Measurements from ENCODE around the gene MLLT6. TPM values are rescaled to one million over a fixed set of nuclear protein-coding genes. Genes with fewer than 3 reads are reported as not detected.
"Not testable (repeated sequence)": the region's sequence is repeated elsewhere in the genome, so short reads cannot be mapped to it uniquely, and the experiment has no call there.

Gene MLLT6
- total RNA-seq, 4 donors from 2014 or later: 68.7 to 272 (median 100) TPM

- Histone ChIP-seq H3K27ac (no peak overlapping the region), H3K4me1 (peaks cover 0 to 30% (median 18%) of the 10 kb centered on the region in 4 donors), H3K36me3 (peaks cover 0 to 21% (median 3%) of the 10 kb centered on the region in 4 donors), H3K9me3 (no peaks in the 10 kb centered on the region), H3K27me3 (no peaks in the 10 kb centered on the region), H3K4me3 (no peak overlapping the region)
- intact Hi-C loops (cut with DNase I; ENCODE audit: low total_unique reads): no loop called here
- WGBS, 2 donors (ENCODE audit: low coverage in 1 of 2): 90% methylated on average over 3 to 6 of the region's 6 CpGs
- no peak for TF ChIP-seq EP300 (IDR thresholded peaks at IDR 0.05; ENCODE audit: low read depth)
- no peak for TF ChIP-seq POLR2A (IDR thresholded peaks at IDR 0.05)
- no peak for TF ChIP-seq POLR2AphosphoS5 (IDR thresholded peaks at IDR 0.05)
- TF ChIP-seq, protein P1, sequence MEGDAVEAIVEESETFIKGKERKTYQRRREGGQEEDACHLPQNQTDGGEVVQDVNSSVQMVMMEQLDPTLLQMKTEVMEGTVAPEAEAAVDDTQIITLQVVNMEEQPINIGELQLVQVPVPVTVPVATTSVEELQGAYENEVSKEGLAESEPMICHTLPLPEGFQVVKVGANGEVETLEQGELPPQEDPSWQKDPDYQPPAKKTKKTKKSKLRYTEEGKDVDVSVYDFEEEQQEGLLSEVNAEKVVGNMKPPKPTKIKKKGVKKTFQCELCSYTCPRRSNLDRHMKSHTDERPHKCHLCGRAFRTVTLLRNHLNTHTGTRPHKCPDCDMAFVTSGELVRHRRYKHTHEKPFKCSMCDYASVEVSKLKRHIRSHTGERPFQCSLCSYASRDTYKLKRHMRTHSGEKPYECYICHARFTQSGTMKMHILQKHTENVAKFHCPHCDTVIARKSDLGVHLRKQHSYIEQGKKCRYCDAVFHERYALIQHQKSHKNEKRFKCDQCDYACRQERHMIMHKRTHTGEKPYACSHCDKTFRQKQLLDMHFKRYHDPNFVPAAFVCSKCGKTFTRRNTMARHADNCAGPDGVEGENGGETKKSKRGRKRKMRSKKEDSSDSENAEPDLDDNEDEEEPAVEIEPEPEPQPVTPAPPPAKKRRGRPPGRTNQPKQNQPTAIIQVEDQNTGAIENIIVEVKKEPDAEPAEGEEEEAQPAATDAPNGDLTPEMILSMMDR (IDR thresholded peaks at IDR 0.05): no peak
- in situ Hi-C loops (cut with MboI; ENCODE audit: low pct_ligation_motif_present in 1 of 4, low pct_unique_long_range_greater_than_20kb in 1 of 4, low sequenced_read_pairs in 3 of 4): no loop called here
- DNase-seq: no peak
Measured at GRCh38 chr17:38720941-38721340, 15.9 kb downstream of the MLLT6 start.

GRCh38 chr17:38721802-38722201, 16.7 kb downstream of the MLLT6 start:
- Histone ChIP-seq H3K36me3 (peaks cover 0 to 15% (median 3%) of the 10 kb centered on the region in 4 donors), H3K27ac (no peak overlapping the region), H3K4me1 (peaks cover 0 to 37% (median 18%) of the 10 kb centered on the region in 4 donors), H3K27me3 (no peaks in the 10 kb centered on the region), H3K9me3 (no peaks in the 10 kb centered on the region), H3K4me3 (no peak overlapping the region)
- in situ Hi-C loops (cut with MboI; ENCODE audit: low pct_ligation_motif_present in 1 of 4, low pct_unique_long_range_greater_than_20kb in 1 of 4, low sequenced_read_pairs in 3 of 4): no loop called here
- TF ChIP-seq POLR2AphosphoS5 (IDR thresholded peaks at IDR 0.05) (no peak), EP300 (IDR thresholded peaks at IDR 0.05; ENCODE audit: low read depth) (no peak), POLR2A (IDR thresholded peaks at IDR 0.05) (no peak)
- TF ChIP-seq, protein P1 (IDR thresholded peaks at IDR 0.05): no peak
- intact Hi-C loops (cut with DNase I; ENCODE audit: low total_unique reads): no loop called here
- 93% methylated on average over 11 of the region's 16 CpGs; no CpG with 5 or more reads in 1 of the 2 donors for WGBS, 2 donors (ENCODE audit: low coverage in 1 of 2)
- no peak for DNase-seq

- no peaks in the 10 kb centered on the region for H3K9me3 ChIP-seq
- no peak for TF ChIP-seq EP300 (IDR thresholded peaks at IDR 0.05; ENCODE audit: low read depth)
- H3K4me3 ChIP-seq: no peak overlapping the region
- H3K36me3 ChIP-seq: peaks cover 0 to 6% (median 3%) of the 10 kb centered on the region in 4 donors
- 42 to 59% methylated on average over 2 to 7 of the region's 16 CpGs for WGBS, 2 donors (ENCODE audit: low coverage in 1 of 2)
- peaks cover 7 to 50% (median 25%) of the 10 kb centered on the region in 4 donors for H3K4me1 ChIP-seq
- H3K27ac ChIP-seq: peak overlapping the region; percentile 13 to 41 (median 34)
- in situ Hi-C loops (cut with MboI; ENCODE audit: low pct_ligation_motif_present in 1 of 4, low pct_unique_long_range_greater_than_20kb in 1 of 4, low sequenced_read_pairs in 3 of 4): no loop called here
- intact Hi-C loops (cut with DNase I; ENCODE audit: low total_unique reads): no loop called here
- no peaks in the 10 kb centered on the region for H3K27me3 ChIP-seq
- peak; percentile 72 for DNase-seq
Measured at GRCh38 chr17:38724337-38724988, 19.4 kb downstream of the MLLT6 start.

DNA sequence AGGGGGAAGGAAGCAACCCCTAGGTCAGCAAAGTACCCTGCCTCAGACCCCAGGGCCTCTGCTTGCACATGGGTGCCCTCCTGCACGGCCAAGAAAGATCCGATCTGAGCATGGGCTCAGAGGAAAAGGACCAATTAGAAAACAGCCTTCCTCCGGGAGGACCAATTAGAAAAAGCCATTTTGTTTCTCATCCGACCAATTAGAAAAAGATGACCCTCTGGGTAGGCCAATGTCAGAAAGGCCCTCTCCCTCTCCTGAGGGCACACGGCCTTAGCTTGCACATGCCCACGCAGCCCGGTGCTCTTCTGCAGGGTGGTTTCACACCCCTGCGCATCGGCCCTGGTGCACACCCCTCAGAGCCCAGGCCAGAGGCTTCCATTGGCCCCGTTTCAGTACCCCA, 20.0 kb downstream of the MLLT6 start:
- Histone ChIP-seq H3K4me1 (peaks cover 10 to 54% (median 29%) of the 10 kb centered on the region in 4 donors), H3K9me3 (no peaks in the 10 kb centered on the region), H3K4me3 (no peak overlapping the region), H3K27me3 (no peaks in the 10 kb centered on the region), H3K27ac (peak overlapping the region; percentile 30 to 41 (median 34)), H3K36me3 (peaks cover 0 to 6% (median 3%) of the 10 kb centered on the region in 4 donors)
- intact Hi-C loops (cut with DNase I; ENCODE audit: low total_unique reads) (no loop called here), in situ Hi-C loops (cut with MboI; ENCODE audit: low pct_ligation_motif_present in 1 of 4, low pct_unique_long_range_greater_than_20kb in 1 of 4, low sequenced_read_pairs in 3 of 4) (no loop called here)
- no peak for DNase-seq
- 66% methylated on average over 10 of the region's 10 CpGs; no CpG with 5 or more reads in 1 of the 2 donors for WGBS, 2 donors (ENCODE audit: low coverage in 1 of 2)
- TF ChIP-seq POLR2AphosphoS5 (IDR thresholded peaks at IDR 0.05): no peak
- no peak for TF ChIP-seq POLR2A (IDR thresholded peaks at IDR 0.05)
- TF ChIP-seq EP300 (IDR thresholded peaks at IDR 0.05; ENCODE audit: low read depth): no peak
- TF ChIP-seq, protein P1 (IDR thresholded peaks at IDR 0.05): no peak

DNA sequence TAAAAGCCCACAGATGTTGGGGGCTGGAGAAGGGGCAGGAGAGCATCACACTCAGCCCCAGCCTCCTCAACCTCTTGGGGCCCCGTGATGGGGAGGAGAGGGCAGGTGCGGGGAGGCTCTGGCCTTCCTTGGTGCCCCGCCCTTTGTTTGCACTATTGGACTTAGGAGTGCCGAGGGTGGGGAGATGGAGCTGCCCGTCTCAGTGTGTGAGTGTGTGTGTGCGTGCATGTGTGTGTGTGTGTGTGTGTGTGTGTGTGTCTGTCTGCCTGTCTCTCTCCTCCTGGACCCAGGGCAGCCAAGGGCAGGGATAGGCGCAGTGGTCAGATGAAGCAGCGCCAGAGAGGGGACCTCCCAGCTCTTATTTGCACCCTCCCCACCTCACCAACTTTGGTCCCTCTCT, 21.1 kb downstream of the MLLT6 start:
- Histone ChIP-seq H3K4me1 (peaks cover 12 to 60% (median 33%) of the 10 kb centered on the region in 4 donors), H3K27ac (peak overlapping the region; percentile 17 to 51 (median 46))
- H3K9me3 ChIP-seq; H3K36me3 ChIP-seq; H3K27me3 ChIP-seq; H3K4me3 ChIP-seq; in situ Hi-C loops (cut with MboI; ENCODE audit: low pct_ligation_motif_present in 1 of 4, low pct_unique_long_range_greater_than_20kb in 1 of 4, low sequenced_read_pairs in 3 of 4); intact Hi-C loops (cut with DNase I; ENCODE audit: low total_unique reads): not testable (repeated sequence)
- peak; percentile 84 for DNase-seq
- WGBS, 2 donors (ENCODE audit: low coverage in 1 of 2): 30% methylated on average over 8 of the region's 8 CpGs; no CpG with 5 or more reads in 1 of the 2 donors
